Measurements from ENCODE around the gene ABCA8.

ABCA8 gene

DNA sequence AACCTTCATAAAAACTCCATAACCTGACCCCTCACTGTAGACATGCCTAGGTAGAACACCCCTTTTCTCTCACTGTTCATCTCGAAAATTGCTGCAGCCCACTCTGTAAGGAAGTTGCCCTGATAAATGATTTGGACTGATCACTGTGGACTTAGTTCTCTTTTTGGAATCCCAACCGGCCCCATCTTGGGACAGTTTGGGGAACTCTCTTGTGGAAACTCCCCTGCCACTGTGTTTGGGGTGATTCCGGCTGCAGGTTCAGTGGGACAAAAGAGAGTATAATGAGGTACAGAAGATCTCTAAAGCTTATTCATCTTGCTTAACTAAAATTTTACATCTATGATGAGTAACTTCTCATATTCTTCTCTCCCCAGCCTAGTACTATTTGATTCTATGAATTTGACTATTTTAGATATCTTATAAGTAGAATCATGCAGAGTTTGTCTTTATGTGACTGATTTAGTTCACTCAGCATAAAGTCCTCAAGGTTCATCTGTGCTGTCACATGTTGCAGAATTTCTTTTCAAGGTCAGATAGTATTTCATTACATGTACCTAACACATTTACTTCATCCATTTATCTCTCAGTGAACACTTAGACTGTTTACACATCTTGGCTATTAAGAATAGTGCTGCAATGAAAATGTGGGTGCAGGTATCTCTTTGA, 84.9 kb downstream of the ABCA8 start:
- DNase-seq: no peak

DNA sequence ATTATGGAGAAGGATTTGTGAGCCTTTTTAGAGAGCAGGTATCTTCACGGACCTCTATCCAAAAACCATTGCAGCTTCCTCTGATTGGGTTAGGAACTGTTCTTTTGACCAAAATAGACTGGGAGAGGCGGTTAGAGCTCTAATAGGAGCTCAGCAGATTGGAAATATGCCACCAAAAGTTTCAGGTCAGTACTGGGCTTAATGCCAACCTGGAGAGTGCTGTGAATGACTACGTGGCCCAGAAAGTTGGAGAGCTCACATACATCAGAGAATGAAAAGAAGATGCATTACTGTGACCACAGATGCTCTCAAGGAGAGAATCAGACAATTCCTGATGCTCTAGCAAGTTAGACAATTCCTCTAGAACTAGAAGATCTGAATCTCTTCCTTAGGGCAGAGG, 86.5 kb downstream of the ABCA8 start:
- no peak for DNase-seq

DNA sequence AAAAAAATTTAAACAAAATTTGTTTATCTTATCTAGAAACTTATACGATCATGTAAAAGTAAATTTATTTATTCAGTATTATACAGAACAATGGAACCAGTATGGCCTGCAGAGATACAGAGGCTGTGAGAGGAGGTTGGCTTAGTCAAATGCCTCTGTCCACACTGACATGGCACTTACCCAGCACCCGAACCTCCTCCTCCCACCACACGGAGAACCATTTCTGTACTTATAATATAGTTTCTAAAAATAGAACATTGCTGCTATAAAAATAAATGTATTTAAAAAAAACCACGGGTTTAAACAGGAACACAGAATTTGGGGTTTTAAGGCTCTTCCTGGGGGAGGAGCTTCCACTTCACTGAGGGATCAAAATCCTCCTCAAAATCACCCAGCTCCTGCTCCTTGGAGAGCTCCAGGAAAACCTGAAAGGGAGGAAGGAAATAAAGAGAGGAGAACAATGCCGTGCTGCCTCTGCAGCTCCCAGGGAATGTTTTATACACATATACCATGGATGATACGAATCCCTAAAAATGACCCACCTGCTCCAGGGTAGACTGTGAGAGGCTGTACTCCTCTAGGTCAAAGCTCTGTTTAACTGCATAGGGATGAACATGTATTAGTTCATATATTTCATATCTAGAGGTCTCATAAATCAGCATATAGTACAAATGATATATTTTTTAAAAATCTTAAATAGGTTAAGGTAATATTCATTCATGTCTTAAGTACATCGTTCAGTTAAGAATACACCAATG, 87.3 kb downstream of the ABCA8 start:
- DNase-seq: no peak

DNA sequence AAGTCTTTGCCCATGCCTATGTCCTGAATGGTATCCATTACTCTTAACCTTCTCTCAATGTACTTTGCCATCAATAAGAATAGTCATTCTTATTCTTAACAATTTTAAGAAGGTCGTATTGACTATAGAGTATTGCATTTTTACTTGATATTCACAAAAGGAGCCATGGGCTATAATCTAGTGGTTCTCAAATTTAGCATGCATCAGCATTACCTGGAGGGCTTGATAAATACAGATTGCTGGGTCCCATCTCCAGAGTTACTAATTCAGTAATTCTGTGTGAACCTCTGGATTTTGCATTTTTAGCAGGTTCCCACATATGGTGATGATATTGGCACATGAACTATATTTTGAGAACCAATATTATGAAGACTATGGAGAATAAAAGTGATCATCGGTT, 89.6 kb downstream of the ABCA8 start:
- no peak for DNase-seq

DNA sequence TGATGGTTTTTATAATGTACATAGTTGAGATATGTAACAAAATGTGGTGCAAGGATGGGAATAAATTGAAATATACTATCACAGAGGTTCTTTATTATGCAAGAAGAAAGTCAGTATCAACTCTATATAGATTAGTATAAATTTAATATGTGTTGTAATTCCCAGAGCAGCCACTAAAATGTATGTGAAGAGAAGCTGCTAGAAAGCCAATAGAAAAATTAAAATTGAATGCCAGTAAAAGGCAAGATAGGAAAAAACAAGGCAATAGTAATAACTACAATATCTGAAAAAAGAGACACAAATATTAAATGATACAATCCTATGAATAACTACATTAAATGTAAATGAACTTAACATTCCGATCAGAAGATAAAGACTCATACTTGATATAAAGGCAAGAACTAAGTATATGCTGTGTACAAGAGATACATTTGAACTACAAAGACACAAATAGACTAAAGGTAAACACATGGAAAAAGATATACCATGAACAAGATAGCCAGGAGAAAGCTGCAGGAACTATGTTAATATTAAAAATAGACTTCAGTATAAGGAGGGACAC, 92.0 kb downstream of the ABCA8 start:
- no peak for DNase-seq

DNA sequence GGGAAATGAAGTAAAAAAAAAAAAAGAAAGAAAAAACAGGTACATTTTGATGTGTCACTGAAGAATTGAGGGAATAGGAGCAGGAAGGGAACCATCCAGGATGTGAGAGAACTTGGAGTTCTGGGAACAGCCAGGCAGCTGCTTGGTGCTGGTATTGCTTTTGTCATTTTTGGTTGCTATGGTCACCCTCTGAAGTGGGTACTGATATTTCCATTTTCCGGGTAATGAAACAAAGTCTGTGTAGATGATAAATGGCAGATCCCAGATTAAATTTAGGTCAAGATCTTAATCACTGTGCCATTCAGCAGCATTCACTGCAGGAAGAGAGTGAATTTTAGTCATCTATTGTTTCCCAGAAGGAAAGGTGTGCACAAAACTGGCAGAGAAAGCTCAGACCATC, 93.6 kb downstream of the ABCA8 start:
- DNase-seq: no peak

DNA sequence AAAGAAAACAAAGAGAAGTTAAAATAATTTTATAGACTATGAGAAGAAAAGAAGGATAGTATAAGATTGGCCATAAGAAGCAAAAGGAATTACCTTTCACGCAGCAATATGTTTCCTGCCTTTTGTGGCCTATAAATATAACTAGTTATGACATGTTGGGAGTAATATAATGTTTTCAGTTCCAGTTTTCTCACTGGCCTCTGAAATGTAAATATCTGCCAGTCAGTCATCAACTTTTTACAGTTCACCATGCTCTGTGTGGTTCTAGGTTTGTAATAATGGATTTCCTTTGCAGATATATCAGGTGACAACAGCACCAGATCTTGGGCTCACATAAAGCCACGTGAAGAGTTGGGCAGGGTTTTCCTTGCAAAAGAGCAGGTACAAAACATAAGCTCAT, 94.3 kb downstream of the ABCA8 start:
- no peak for DNase-seq

DNA sequence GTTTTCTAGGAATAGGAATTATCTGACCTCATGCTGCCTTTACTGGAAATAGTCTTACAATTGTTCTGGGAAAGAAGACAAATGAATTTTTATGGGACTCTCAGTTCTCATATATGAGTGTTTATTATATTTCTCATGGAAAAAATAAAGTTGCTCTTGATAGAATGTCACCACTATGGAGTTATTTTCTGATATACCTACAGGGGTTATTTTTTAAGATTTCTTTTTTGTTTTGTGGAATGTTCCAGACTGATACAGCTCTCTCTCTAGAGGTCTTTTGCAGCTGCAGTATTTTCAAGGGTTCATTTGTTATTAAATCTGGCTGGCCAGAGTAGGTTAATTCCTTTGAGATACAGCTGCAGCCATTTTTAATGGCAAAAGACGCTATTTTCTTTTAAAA, 100.7 kb downstream of the ABCA8 start:
- no peak for DNase-seq

DNA sequence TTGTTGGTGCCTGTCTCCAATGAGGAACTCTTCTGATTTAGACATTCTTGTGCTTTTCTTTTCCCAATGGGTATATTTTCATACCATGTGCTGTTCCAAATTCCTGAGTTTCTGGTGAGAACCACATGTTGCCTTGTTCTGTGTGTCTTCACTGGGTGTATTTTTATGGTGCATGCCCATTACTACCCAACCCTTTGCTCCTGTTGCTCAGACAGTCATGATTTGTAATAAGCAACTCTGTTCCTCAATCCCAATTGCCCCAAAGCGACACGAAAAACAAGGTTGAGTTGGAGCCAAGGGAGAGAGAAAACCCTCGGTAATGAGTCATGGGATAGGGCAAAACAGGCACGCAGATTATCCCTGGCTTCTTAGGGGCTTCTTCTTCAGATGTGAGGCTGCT, 101.8 kb downstream of the ABCA8 start:
- DNase-seq: no peak

DNA sequence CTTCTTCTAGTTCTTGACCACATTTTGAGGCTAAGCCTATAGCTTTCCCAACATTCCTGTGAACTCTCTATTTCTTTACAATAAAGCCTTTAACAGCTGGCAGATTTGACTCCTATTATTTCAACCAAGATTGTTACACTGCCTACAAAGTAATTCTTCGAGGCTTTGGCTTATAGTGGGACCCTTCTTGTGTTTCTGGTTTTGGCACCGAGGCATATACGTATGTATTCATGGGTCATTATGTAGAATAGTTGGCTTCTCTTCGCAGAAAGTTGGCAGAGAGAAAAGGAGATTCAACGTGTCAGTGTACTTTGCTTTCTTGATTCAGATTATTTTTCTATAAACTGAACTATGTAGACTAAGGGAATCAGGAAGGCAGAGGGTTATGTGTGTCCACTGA, 102.2 kb downstream of the ABCA8 start:
- no peak for DNase-seq

DNA sequence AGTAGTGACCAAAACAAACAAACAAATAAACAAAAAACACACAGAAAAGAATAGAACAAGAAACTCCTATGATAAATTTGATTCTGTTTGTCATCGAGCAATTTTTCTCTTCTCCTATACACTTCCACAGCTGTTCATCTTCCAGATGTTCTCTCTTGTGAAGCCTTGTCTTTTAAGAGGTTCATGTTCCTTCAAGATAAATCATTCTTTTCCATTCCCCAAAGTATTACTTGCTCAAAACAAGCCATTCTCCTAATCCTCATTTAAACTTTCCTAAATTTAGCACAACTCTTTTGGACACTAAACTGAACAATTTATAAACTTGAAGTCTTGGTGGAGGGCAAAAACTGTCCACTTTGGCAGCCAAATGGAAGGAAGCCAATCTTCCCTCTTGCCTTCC, 103.3 kb downstream of the ABCA8 start:
- no peak for DNase-seq

DNA sequence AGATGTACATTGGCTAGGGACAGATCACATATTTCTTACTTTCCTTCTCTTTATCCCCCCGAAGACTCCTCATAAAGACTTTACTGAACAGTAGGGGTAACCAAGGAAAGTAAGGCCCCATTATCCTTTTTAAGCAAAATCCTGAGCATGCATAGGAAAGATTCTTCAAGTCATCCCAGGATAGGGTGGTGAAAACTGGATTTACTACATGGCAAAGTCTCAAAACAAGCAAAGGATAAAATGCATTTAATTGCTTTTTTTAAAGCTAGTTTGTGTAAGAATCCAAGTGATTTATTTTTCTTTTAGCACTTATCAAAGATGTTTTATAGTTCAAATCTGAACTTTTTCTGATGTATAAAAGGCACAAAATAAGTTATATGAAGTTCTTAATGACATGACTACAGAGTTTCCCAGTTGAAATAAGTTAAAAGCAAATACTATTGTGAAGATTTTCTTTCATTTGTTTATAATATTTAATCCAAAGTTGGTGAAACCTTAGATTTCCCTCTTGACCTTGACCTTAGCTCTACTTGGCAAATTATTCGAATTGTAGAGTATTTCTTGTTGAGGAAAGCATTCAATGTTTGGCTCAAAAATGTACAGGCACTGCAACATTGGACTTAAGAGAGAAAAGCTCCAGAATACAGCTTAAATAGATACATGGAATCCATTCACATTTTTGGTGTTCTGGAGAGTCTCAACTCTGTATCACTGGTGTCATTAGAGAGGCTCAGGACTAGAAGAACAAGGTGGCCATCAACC, 104.3 kb downstream of the ABCA8 start:
- DNase-seq: no peak

DNA sequence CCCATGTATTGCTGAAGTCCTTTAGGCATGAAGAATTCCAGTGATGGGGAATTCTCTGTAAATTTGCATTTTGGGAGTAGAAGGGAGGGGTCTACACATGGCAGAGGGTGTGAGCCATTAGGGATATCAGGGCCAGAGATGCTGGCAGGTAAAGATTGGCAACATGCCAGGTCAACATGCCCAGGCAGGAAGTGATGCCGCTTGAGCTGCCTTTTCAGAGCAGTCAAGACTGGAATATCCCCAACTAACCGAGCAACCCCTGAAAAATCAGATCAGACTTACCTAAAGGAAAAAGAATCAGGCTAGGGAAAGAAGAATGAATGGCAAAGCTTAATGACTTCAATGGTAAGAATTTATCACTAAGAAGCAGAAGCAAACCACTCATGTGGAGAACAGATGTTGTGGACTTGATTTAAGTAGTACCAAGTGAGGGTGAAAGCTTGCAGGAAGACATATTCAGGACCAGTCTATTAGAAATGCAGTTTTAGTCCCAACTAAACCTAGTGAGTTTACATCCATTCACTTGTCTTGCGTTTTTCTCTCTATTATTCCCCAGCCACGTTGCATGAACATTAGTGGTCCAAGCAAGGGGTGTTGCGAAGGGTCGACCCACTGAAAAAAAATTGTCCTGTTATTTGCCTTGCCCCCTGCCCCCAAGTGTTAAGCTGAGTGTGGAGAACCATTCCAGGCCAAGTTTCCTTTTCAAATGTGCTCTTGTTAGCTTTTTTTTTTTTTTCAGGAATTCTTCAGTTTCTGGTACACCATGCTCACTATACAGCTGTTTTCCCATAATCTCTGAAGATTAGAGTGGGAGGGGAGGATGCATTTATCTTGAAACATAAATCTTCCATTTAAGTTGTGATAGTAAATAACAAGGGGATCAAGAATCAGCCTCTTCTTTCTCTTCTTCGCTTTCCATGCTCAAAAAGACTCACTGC, 105.2 kb downstream of the ABCA8 start:
- no peak for DNase-seq

DNA sequence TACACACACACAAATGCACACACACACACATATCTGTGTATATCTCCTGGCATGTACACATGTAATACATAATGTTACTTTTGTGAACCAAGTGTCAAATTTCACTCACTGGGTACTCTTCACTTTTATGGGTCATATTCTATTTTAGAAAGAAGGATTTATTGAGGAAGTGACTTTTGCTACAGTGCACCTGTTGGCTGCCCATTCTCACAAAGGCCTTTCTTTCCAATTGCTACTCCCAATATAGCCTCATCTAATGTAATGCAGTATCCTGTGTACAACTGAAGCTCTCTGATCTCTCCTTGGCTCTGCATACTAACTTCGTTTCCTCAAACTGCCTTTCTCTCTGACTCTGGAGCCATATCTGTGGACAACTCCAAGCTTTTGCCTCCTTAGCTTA, 107.5 kb downstream of the ABCA8 start:
- no peak for DNase-seq

DNA sequence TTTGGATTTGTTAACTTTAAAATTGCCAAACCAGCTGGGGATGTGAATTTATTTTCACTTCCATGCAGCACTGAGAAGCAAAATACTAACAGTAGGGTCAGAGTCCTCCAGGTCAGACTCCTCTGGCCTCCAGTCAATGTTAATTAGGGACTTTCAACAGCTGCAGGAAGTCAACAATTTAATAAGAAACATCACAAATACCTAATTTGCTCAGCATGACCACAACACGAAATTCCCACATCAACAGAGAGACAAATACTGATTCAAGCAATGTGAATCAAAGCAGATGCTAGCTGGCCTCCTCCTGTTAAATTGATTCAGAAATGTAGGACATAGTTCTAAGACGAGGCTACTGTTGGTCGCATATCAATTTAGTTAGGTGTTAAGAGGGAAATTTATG, 111.7 kb downstream of the ABCA8 start:
- no peak for DNase-seq

DNA sequence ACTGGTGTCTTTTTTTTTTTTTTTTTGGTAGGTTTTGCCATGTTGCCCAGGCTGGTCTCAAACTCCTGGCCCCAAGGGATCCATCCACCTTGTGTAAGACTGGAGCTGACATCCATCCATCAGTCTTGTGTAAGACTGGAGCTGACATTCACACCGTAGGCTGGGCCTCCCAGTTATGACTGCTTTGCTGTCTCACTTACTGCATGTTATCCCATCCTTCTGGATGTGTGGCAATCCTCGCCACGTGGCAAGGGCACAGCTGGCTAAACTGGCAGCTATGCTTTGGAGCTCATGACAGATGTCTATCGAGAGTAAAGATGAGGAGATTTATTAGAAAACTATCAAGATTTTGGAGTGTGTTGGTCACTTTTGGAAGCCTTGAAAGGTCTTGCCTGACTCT, 115.1 kb downstream of the ABCA8 start:
- DNase-seq: no peak

DNA sequence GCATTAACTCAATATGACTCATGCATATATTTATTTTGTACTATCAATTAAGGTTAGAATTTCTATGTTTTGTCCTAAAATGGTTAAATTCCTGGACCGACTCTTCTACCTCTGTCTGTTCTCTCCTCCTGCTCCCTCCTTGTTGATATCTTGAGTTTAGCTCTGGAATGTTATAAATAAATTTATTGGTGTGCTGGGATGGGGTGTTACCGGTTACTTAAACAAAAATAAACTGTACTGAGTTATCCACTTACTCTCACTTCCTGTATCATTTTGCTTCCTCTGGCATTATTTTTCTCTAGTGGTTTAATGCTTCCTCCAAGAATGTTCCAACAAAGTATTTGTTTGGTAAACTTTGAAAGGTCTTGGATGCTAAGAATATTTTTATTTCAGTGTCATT, 120.1 kb downstream of the ABCA8 start:
- DNase-seq: no peak

DNA sequence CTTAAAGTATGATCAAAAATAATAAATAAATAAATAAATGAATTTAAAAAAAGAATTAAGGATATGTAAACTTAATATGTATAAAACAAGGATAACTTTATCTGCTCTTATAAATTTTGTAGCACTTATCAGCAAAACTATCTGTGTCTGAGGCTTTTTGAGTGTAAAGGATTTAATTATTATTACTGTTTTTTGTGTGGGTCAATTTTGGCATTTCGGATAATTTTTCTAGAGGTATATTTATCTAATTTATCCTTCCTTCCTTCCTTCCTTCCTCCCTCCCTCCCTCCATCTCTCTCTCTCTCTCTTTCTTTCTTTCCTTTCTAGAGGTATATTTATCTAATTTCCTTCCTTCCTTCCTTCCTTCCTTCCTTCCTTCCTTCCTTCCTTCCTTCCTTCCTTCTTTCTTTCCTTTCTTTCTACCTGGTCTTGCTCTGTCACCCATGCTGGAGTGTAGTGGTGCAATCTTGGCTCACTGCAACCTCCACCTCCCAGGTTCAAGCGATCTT, 120.8 kb downstream of the ABCA8 start:
- no peak for DNase-seq

DNA sequence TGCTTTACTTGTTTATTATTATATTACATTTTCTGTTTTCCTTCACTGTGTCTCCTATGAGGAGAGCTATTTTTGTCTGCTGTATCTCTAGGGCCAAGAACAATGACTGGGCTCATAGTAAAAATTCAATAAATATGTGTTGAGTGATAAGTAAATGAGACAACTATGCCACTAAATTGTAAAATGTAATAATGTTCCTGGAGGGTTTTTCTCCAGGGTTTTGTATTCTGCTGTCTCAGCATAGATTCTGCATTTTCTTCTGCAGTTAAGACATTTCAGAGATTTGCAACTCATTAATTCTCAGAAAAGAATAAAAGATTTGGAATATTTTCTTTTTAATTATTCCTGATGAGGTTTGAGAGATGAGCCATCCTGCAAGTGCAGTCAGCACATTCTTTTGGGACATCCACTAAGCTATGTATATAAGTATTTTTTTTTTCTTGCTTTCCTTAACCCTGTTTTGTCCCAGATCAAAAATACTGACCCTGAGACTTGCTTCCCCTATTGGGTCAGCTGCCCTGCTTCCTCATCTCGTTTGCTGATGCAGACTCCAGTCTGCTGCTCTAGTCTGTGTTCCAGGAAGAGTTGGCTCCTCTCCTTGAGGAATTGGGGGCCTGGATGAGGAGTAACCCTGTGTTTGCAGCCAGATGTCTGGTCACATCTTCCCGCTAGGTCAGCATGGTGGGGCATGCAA, 122.9 kb downstream of the ABCA8 start:
- DNase-seq: no peak

DNA sequence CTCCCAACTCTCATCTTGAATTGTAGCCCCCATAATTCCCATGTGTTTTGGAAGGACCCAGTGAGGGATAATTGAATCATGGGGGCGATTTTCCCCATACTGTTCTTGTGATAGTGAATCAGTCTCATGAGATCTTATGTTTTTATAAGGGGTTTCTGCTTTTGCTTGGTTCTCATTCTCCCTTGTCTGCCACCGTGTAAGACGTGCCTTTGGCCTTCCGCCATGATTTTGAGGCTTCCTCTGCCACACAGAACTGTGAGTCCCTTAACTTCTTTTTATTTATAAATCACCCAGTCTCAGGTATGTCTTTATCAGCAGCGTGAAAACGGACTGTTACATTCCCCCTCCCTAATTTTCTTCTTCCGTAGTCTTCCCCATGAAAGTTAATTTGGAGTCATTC, 124.0 kb downstream of the ABCA8 start:
- DNase-seq: no peak

DNA sequence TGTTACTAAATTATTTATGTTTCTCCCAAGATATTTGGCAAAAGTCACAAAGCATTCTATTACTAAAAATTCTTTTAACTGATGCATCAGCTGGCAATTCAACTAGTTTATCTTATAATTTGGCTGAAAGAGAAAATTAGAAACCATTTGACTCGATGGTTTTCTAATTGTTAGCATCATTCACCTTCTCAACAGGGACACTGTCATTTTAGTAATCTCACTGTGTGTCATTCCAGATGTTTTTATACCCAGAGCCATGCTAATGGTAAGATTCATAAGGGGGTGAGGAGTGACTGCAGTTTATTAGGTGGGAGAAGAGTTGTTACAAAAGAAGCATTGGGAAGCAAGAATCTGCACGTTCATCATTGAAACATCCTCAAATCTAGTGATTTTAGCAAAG, 124.9 kb downstream of the ABCA8 start:
- no peak for DNase-seq
